Ishikawa (cell line): ENCODE data around the gene APOA5.

Source experiments
- CEBPB ChIP-seq: IDR thresholded peaks from 2 replicates; pipeline ENCODE4 v1.6.1; 2012
- CREB1 ChIP-seq: IDR thresholded peaks from 2 replicates; pipeline ENCODE4 v1.6.1; 2012; ENCODE audit warnings: low read depth
- EGR1 ChIP-seq: IDR thresholded peaks from 2 replicates; pipeline ENCODE4 v1.6.1; 2012
- EP300 ChIP-seq: IDR thresholded peaks from 2 replicates; pipeline ENCODE4 v1.6.1; 2012; ENCODE audit warnings: borderline replicate concordance
- FOXM1 ChIP-seq: IDR thresholded peaks from 2 replicates; pipeline ENCODE4 v1.6.1; 2012; ENCODE audit warnings: low read depth, borderline replicate concordance
- NFIC ChIP-seq: IDR thresholded peaks from 2 replicates; pipeline ENCODE4 v1.6.1; 2012
- RAD21 ChIP-seq: IDR thresholded peaks from 2 replicates; pipeline ENCODE4 v1.6.1; 2012; ENCODE audit warnings: low read depth
- REST ChIP-seq: IDR thresholded peaks from 2 replicates; pipeline ENCODE4 v1.6.1; 2012; ENCODE audit warnings: low read depth, mild to moderate bottlenecking
- TAF1 ChIP-seq: IDR thresholded peaks from 2 replicates; pipeline ENCODE4 v1.6.1; 2012; ENCODE audit warnings: low read depth, mild to moderate bottlenecking
- TCF12 ChIP-seq: IDR thresholded peaks from 2 replicates; pipeline ENCODE4 v1.6.1; 2012; ENCODE audit warnings: low read depth
- TEAD4 ChIP-seq: IDR thresholded peaks from 2 replicates; pipeline ENCODE4 v1.6.1; 2012
- USF1 ChIP-seq: IDR thresholded peaks from 2 replicates; pipeline ENCODE4 v1.6.1; 2012
- YY1 ChIP-seq: IDR thresholded peaks from 2 replicates; pipeline ENCODE4 v1.6.1; 2012; ENCODE audit warnings: low read depth
- ZBTB7A ChIP-seq: IDR thresholded peaks from 2 replicates; pipeline ENCODE4 v1.6.1; 2012; ENCODE audit warnings: low read depth
- TF ChIP-seq, protein P1 (sequence below): IDR thresholded peaks from 2 replicates; pipeline ENCODE4 v1.6.1; 2012

The APOA5 gene

GRCh38 chr11:116798368-116798767 is 6.7 kb upstream of the APOA5 start:
- no peak for TF ChIP-seq USF1
- no peak for TF ChIP-seq YY1
- TF ChIP-seq TEAD4, result no peak
- TF ChIP-seq CREB1, result no peak
- TF ChIP-seq REST, result no peak
- TF ChIP-seq RAD21, result no peak
- no peak for TF ChIP-seq EGR1
- TF ChIP-seq TAF1, result no peak
- no peak for TF ChIP-seq ZBTB7A
- no peak for TF ChIP-seq NFIC
- no peak for TF ChIP-seq FOXM1
- no peak for TF ChIP-seq TCF12
- TF ChIP-seq, protein P1, sequence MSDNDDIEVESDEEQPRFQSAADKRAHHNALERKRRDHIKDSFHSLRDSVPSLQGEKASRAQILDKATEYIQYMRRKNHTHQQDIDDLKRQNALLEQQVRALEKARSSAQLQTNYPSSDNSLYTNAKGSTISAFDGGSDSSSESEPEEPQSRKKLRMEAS, result no peak
- no peak for TF ChIP-seq CEBPB
- no peak for TF ChIP-seq EP300

DNA sequence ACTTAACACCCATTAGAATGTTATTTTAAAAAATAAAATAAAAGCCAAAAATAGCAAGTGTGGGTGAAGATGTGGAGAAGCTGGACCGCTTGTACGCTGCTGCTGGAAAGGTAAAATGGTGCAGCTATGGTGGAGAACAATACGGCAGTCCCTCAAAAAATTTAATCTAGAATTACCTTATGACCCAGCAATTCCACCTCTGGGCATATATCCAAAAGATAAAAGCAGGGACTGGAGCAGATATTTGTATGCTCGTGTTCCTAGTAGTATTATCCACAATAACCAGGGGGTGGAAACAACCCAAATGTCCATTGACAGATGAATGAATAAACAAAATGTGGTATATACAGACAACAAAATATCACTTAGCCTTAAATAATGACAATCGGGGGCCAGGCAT is 6.1 kb upstream of the APOA5 start:
- TF ChIP-seq CEBPB (no peak), ZBTB7A (no peak), YY1 (no peak), TEAD4 (no peak), CREB1 (no peak), REST (no peak), TAF1 (no peak), RAD21 (no peak), FOXM1 (no peak), NFIC (no peak), USF1 (no peak)
- TF ChIP-seq, protein P1, result no peak

DNA sequence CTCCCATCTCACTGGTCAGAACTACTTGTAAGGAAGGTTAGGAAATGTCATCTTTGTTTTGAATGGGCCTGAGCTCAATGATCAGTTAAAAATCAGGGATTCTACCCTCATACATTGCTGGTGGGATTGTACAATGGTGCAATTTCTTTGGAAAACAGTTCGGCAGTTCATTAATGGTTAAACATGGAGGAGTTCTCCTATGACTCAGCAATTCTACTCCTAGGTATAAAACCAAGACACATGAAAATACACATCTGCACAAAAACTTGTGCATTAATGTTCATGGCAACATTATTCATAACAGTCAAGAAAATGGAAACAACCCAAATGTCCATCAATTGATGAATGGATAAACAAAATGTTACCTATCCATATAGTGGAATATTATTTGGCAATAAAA is 4.9 kb upstream of the APOA5 start:
- TF ChIP-seq FOXM1 (no peak), CEBPB (no peak), EGR1 (no peak)

- TF ChIP-seq FOXM1, result no peak
- no peak for TF ChIP-seq TEAD4
- TF ChIP-seq NFIC, result no peak
- no peak for TF ChIP-seq EGR1
These were observed 3.2 kb upstream of the APOA5 start for GRCh38 chr11:116794851-116795250.

DNA sequence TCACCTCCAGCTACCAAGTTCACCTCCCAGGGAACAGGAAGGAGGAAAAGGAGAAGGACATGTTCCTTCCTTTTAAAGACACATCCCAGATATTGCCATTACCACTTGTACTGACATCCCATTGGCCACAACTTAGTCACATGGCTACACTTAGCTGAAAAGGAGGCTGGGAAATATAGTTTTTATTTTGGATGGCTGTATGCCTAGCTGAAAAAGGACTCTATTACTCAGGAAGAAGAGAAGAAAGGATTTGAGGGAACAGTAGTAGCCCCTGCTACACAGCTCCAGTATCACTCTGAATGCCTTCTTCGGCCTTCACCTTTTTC is 2.1 kb upstream of the APOA5 start:
- peak; percentile 87 for TF ChIP-seq USF1
- TF ChIP-seq, protein P1, result no peak
- TF ChIP-seq TAF1, result no peak

- TF ChIP-seq TEAD4 (no peak), CREB1 (no peak), CEBPB (no peak), TCF12 (no peak), NFIC (no peak), USF1 (no peak), REST (no peak), FOXM1 (no peak), EGR1 (no peak)
- TF ChIP-seq, protein P1, result no peak
These were observed 1.4 kb upstream of the APOA5 start for GRCh38 chr11:116792869-116793771.
